Activated gamma-delta T cell treated with Interleukin-2 at 50 U/mL for 16 hours (primary cell): ENCODE results near the gene MAP3K14.
"Not testable (repeated sequence)": the region's sequence is repeated elsewhere in the genome, so short reads cannot be mapped to it uniquely, and the experiment has no call there.

Source experiments
- DNase-seq: peaks from one replicate; pipeline ENCODE4 v3.0.0-alpha.2; 2020

The MAP3K14 gene

DNA sequence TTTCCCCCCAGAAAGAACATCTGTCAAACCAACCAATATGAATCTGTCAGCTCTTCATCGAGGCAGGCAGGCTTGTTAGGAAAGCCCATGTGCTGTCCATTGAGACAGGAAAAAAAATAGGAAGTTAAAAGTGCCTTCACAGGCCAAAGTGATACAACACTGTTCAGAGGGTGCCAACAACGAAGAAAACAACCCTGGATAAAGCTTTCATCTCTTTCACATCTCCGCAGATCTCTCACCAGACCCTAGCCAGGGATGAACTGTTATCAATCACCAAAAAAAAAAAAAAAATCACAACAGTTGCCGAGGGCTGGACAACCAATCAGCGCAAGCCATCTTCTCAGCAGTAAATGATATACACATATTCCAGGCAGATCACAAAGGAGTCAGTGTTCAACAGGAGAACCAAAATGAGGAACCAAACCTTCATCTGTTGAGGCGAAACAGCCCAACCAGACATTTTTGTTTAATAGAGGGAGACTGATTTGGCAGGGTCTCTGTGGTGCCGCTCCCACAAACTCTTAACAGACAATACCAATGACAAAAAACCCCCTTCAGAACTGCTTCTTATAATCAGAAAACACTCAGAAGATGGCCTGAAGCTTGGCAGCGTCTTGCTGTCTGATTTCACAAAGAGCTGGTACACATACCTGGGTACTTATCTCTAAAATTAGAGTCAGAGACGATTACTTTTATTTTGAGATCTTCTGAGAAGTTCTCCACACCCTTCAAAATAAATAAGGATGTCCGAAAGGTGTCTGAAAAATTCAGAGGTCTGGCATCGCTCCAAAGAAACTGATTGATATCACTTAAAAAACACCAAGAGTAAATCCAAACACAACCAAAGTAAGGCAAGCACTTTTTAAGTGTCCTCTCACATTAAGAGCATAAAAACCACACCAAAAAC, 1.8 kb downstream of the MAP3K14 start:
- DNase-seq, result no peak

DNA sequence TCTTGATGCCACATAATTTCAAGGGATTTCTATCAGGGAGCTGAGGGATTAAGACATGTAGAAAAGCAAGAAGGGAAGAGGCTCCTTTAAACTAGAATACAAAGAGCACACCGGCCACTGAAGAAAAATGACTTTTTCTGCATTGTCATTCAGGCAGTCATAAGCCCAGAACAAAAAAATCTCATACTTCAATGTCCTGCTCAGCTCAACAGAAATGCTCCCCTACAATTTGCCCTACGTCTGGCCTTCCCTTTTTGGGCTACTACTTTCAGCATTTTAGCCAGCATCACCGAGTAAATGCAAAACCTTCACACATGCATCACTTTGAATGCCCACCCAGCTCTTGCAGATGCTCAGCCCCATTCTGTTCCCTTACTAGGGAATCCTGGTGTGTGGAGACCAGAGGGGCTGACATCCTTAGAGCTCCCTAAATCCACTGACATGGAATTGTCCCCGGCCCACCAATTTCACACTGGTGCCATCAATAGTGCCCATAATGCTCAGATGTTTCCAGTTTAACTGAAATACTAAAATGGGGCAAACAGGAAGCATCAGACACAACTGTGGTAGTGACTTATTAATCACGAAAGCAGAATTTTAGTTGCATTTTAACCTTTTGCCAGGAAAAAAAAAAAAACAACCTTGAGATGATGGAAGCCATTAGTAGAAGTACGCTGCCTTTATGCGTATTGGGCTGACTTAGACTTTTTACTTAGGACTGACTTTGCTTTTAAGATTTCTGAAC, 2.7 kb downstream of the MAP3K14 start:
- DNase-seq, result no peak

DNA sequence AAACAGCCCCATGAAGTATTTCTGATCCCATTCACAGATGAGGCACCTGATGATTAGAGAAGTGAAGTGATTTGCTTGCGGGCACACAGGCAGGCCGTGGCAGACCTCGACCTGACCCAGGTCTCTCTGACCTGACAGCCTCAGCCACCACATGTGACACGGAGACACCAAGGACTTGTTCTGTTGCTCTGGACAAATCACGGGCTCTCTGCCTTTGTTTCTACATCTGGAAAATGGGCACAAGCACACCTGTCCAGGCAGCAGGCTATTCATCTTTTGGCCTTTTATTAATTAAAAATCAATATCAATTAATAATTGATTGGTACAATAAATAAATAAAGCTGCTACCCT, 3.4 kb downstream of the MAP3K14 start:
- no peak for DNase-seq

DNA sequence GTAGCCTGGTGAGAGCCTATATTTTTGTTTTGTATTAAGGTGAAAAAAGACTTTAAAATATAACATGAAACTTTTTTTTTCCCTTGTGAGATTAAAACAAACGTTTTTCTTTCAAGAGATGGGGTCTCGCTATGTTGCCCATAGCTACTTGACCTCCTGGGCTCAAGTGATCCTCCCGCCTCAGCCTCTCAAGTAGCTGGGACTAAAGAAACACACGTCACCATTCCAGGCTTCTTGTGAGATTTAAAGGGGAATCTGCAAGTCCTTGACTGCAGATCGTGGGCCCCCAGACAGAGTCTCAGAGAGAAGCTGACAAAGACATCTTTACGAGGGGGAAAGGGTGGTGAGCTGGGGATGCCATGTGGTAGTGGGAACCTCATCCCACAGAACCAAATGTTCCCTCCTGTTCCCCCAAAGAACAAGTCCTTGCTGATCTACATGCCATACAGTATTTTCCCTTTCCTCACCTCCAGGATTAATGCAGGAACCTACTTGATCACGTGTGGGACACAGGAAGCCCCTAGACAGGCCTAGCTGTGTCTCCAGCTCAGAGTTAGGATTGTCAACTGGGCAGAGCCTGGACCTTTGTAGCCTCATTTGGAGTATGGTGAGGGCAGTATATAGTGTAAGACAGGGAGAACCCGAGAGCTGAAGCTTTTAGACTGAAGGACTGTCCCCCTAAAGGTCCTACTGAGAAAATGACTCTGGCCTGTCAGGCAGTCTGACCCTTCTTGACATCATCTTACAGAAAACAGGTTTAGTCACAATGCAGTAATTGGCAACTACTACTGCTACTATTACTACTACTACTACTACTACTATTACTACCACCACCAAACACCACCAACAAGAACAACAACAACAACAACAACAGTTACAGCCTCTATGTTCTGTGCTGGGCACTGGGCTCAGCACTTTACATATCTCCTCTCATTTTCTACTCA, 4.1 kb downstream of the MAP3K14 start:
- no peak for DNase-seq

DNA sequence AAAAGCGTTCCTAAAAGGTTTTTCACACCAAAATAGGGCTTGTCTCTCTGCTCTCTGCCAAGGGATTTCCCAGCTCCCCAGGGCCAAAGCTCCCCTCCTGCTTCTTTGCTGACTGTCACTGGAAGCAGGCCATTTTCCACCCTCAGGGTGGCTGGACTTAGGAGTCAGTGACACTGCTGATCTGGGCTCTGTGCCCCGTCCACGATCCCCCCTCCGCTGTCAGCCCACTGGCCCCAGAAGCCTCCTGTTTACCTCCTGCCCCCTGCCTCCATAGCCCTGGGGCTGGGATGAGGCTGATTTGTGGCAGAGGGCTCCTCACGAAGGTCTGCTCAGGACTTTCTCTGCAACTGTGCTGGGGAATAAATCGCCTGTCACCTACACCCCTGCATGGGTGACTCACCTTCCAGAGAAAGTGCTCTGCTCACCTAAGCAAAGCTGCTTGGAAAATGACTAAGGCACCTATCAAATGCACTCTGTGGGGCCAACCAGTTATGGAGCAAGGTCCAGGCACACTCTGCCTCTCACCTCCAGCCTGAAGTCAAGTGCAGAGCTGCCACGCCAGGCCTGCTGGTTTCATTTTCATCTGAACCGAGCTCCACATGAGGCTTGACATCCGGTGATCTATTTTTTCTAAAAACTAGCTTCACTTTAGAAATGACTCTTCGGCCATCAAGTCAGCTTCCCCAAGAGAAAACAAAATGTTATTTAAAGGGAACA, 4.9 kb downstream of the MAP3K14 start:
- DNase-seq, result peak; percentile 62

DNA sequence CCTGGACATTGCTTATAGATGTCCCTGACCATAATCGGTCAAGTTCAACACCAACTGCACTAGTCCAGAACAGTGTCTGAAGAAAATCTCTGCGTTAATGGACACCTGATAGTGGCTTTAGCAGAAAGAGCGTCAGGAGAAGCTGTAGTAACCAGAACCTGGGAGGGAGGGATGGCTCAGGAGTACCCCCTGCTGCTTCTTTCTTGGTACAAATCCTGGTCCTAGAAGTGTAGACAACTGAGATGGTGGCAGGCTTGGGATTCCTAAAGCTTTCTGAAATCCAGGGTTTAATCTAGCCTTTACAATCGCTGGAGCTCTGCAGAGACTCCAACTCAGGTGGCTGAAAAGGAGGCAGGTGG, 5.4 kb downstream of the MAP3K14 start:
- DNase-seq, result no peak

DNA sequence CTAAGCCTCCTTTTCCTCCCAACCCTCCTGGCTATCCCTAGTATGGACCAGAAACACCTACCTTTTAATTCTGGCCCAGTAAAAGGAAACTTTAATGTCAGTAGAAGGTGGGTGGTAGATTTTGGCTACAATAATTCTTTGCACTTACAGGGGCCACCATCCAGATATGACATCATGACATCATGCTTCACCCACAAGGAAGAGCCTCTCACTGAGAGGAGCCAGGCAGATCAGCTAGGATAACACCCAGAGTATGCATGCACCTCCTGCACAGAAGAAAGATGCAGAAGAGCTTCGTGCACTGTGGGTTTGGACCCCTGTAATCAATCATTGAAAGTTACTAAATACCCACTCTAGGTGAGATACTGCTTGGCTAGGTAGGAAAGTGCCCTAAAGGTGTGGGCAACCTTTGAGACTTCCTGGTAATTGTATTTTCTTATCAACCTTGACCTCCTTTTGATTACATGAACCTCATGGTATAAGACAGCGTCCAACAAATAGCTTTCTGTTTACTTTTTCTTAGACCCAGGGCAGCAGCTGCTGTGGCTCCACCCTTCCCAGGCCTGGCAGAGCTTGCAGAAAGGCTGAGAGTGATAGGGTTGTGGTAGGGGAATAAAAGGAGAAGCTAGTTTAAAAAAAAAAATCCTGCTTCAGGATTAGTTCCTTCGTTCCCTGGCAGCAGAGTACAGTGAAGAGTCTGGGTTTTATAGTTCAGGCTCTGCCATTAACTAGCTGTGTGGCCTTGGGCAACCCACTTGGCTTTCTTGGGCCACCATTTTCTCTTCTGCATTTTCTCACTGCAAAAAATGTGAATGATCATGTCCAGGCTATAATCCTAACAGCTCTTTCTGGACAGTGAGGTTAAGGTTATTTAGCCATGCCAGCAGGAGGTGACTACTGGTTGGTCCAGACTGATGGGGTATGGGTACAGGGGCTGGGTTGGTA, 6.2 kb downstream of the MAP3K14 start:
- DNase-seq, result no peak

DNA sequence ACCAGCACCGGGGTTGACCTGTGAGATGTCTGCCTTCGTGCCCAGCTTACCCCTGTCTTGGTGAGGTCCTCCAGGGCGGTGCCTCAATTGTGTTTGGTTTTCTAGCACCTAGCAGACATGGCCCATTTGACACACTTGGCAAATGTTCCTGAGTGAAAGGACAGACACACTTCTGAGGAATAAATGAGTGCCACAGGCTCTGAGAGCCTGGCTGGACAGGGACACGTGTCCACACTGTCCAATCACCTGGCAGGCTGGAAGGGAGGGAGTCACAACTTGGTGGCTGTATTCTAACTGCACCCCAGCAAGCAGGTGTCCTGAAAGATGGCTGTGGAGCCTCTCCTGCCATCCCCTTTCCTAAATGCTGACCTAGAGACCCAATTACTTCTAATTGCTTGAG, 7.4 kb downstream of the MAP3K14 start:
- DNase-seq, result no peak

DNA sequence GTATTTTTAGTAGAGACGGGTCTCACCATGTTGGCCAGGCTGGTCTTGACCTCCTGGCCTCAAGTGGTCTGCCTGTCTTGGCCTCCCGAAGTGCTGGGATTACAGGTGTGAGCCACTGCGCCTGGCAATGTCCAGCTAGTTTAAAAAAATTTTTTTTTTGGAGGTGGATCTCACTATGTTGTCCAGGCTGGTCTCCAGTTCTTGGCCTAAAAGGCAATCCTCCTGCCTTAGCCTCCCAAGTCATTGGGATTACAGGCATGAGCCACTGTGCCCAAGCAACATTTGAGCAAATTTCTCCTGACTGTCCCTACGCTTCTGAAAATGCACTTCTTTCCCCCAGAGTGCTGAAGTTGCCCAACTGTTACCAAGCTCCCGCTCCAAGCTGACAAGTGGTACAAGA, 8.0 kb downstream of the MAP3K14 start:
- no peak for DNase-seq

DNA sequence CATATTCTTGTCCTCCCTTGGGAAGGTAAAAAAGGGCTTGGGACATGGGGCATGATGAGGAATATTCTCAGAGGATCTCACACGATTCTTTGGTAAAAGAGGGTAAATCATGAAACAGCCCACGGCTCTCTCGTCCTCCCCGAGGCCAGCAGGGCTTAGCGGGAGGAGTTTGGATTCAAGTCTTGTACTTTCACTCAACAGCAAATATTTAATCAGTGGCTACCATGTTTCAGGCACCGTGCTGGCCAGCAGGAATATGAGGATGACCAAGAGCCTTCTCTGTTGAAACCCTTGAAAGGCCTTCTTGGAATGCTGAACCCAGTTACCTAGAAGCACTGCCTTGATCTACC, 8.8 kb downstream of the MAP3K14 start:
- DNase-seq, result no peak

DNA sequence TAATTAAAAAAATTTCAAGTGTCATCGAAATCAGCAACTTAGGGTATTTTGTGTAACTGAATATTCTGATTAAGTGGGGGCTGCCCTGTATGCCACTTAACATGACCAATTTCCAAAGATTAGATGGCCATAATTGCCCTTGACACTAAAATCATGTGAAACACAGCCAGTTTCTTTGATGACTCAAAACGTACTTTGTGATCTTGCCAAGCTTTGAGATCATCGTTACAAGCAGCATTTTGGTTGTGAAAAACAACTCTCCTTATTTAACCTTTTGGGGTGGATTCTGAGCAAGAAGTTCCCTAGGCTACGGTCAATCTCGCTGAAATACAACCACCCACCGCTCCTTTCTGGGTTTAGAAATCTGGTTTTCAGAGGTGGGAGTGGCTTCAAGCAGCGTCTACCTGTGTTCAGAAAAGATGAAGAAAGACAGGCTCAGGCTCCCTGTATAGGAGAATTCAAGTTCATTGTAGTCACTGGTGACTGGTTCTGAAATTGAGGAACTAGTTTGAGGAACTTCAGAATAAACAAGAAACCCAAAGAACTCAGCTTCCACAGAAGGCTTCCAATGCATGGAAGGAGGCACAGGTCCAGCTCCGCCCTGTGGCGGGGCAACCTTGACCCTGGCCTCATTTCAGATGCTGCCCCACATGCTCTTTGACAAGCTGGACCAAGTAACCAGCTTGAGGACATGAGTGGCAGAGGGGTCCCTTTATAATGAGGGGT, 9.4 kb downstream of the MAP3K14 start:
- no peak for DNase-seq

DNA sequence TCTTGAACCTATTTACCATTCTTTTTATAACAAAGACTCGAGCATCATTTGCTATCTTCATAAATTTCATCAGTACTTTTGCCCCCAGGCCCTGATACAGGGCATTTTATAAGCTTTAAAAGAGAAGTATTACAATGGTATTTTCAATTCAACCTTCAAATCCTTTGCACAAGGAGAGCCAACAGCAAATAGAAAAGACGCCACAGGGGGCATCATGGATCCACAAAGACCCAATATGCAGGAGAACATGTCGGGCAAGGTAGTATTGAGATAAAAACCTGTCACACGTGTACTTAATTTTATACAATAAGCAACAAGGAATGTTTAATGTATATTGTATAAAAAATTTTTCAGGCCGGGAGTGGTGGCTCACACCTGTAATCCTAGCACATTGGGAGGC, 10.2 kb downstream of the MAP3K14 start:
- no peak for DNase-seq

DNA sequence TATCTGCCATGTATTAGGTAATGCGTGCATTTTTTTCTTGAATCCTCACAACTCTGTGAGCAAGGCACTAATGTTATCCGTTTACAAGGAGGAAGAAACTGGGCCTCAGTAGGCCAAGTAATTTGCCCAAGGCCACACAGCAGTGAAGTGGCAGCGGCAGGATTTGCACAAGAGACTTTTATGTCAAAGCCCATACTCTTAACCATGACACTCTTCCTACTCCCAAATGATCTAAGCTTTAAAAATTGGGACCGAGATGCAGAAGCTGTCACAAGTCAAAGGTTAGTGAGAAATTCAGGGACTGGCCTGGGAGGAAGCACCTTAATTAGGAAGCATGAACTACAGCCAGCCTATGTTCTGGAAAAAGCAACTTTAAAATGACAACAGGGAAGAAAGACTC, 10.7 kb downstream of the MAP3K14 start:
- no peak for DNase-seq

DNA sequence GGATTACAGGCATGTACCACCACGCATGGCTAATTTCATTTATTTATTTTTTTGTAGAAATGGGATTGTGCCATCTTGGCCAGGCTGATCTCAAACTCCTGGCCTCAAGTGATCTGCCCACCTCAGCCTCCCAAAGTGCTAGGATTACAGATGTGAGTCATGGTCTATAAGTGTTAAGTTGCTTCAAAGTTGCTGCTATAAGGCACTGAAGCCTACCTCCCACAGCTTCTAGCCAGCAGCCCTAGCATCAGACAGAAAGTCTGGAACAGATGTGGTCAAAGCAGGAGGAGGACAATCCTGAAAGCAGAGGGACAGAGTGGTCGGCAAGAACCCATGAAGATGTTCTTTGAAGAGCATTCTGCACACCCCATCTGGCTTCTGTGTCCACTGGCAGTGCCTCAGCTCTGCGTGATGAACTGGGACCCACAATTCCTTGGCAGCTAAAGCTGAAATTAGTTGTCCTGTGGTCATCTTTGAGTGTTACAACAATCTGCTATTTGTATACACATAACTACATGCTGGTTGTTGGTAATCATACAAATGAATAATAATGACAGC, 11.2 kb downstream of the MAP3K14 start:
- no peak for DNase-seq

DNA sequence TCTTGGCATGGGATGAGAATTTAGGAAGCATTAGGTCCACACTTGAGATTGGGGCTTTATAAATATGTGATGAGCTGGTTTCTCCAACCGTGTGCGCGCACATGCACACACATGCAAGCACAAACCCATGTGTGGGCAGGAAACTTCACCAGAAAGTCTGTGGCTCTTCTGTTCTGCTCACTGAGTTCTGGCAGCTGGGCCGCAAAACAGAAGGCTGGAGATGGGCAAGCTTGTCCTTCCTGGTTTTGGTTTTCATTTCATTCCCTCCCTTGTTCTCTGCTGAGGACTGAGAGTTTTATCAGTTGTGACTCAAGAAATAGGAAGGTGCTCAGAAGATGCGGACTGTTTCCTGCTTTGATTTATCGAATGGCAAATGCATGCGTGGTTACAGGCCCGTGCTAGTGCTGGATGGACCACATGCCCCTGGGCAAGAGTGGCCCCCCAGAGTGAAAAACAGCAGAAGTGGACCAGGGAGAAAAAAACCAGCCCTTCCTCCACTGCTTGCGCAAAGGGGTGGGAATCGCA, 14.1 kb downstream of the MAP3K14 start:
- no peak for DNase-seq

DNA sequence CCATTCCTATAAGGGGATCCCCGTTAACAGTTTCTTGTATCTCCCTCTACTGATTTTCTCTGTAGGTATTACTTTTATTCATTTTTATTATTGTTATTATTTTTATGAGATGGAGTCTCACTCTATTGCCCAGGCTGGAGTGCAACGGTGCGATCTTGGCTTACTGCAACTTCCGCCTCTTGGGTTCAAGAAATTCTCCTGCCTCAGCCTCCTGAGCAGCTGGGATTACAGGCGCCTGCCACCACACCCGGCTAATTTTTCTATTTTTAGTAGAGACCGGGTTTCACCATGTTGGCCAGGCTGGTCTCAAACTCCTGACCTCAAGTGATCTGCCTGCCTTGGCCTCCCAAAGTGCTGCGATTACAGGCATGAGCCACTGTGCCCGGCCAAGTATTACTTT, 14.6 kb downstream of the MAP3K14 start:
- DNase-seq, result not testable (repeated sequence)

DNA sequence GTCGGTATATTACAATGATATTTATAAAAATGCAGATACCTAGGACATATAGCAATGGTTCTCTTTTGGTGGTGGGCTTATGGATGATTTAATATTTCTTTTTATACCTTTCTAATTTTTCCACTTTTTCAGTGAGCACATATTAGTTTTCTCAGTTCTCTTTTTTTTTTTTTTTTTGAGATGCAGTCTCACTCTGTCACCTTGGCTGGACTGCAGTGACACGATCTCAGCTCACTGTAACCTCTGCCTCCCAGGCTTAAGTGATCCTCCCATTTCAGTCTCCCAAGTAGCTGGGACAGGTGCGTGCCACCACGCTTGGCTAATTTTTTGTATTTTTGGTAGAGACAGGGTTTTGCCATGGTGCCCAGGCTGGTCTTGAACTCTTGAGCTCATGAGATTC, 15.1 kb downstream of the MAP3K14 start:
- DNase-seq, result no peak

DNA sequence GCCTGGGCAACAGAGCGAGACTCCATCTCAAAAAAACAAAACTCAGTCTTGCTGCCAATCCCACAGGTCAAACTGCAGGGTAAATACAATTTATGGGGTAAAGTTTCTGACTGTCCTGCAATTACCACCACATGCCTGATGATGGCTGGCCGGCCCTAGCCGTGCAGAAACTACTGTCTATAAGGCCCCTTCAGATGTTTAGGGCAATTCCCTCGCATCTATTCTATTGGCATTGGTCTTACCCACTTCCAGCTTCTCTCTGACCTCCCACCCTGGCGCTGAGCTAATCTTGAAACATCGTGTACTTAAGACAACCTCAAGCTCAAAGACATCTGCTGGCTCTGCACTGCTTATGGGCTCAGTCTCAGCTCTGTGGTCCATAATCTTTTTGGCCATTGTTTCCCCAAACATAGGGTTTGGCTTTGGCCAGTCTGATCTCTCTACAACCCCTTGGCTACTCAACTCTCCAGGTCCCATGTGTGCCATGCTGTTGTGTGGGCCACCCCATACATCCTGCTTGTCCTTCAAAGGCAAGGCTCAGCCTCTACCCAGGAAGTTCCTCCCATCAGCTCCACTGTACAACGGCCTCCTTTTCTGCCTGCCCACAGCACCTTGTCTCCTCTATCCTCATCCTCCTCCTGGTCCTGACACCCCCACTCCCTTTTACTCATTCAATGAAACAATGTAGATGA, 16.6 kb downstream of the MAP3K14 start:
- no peak for DNase-seq

DNA sequence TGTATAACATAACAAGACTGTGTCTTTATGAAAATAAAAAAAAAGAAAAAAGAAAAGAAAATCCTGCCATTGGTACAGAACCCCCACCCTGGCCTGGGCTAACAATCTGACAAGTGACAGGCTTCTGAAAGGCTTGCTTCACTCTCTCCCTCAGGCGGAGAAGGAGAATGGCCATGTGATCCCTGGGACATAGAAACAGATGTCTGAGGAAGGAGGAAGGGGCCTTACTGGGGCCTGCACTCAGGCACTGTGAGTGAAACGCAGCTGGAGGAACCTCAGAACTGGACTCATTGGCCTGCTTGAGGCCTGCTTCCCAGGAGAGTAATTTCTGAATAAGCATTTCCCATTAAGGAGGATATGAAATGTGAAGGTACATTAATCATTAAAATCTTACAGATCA, 17.5 kb downstream of the MAP3K14 start:
- DNase-seq, result no peak
